ENCODE data around the gene EDC4.
"Not testable (repeated sequence)": the region's sequence is repeated elsewhere in the genome, so short reads cannot be mapped to it uniquely, and the experiment has no call there.

- not testable (repeated sequence) for TF ChIP-seq CTCF, POLR2A, EP300 (IDR thresholded peaks at IDR 0.05)
Observed at GRCh38 chr16:67837190-67837589, 35.7 kb upstream of the EDC4 start.

All from stomach (tissue), 4 donors.